ENCODE data around the gene ZC3H7B. TPM values are rescaled to one million over a fixed set of nuclear protein-coding genes. Genes with fewer than 3 reads are reported as not detected.

ZC3H7B gene
- total and polyA plus RNA-seq, 2 donors (not counting 3 experiments of a cell fraction or from before 2014, with no cell fraction given) = 66.8 to 95.9 TPM

GRCh38 chr22:41286639-41287091 lies 14.7 kb upstream of the ZC3H7B start:
- H2AFZ ChIP-seq (ENCODE audit: low read depth, low read length) = no peak overlapping the region
- H3K9me3 ChIP-seq (replicated peaks; ENCODE audit: control insufficient read depth, insufficient read depth, low read length) = no peaks in the 10 kb centered on the region
- H3K4me1 ChIP-seq (ENCODE audit: control insufficient read depth, extremely low read depth, insufficient read depth, low read length) = peaks cover 60% of the 10 kb centered on the region
- no peak for FAIRE-seq
- peaks cover 0 to 4% of the 10 kb centered on the region in 2 experiments for H3K36me3 ChIP-seq (ENCODE audit: control insufficient read depth in 2 of 2, extremely low read depth in 1 of 2, insufficient read depth in 2 of 2, low read length in 2 of 2)
- POLR2A ChIA-PET = no interaction called here
- H3K27me3 ChIP-seq (ENCODE audit: control insufficient read depth in 2 of 2, insufficient read depth in 2 of 2, low read length in 2 of 2) = no peaks in the 10 kb centered on the region
- dilution Hi-C loops (cut with MboI; ENCODE audit: extremely low pct_ligation_motif_present, low sequenced_read_pairs) (no loop called here), intact Hi-C loops (cut with micrococcal nuclease) (loop anchor here (1.0 to 5.0 kb wide), 4 partner anchors 15 to 104 kb away; partner anchors contain the start of genes TEF and ZC3H7B)
- peaks cover 38% of the 10 kb centered on the region for H3K79me2 ChIP-seq (ENCODE audit: control insufficient read depth, insufficient read depth, low read length)
- H3K9ac ChIP-seq (replicated peaks; ENCODE audit: extremely low read depth, insufficient read depth, low read length) = peak overlapping the region; percentile 46
- peak overlapping the region; percentile 57 for H3K27ac ChIP-seq (ENCODE audit: insufficient read depth, low read depth, low read length)
- TSS peak; percentile 14 for BruUV-seq (replicated peaks)
- H4K20me1 ChIP-seq (replicated peaks; ENCODE audit: control insufficient read depth, extremely low read depth, insufficient read depth, low read length) = no peaks in the 10 kb centered on the region
- peak overlapping the region; percentile 53 for H3K4me2 ChIP-seq (ENCODE audit: insufficient read depth, low read length)
- CTCF ChIA-PET = interaction anchor here (0.7 to 5.9 kb wide), 6 partner anchors 16 to 364 kb away, joined by 3 to 53 read pairs (median 4); partner anchors contain the start of genes POLR3H and ZC3H7B
- DNase-seq (ENCODE audit: low read depth, low spot score) = no peak
- peak overlapping the region in 2 of 3 experiments; percentile 33 to 51 for H3K4me3 ChIP-seq (replicated peaks in 1 of 3; ENCODE audit: insufficient read depth in 1 of 3, low read depth in 1 of 3, low read length in 3 of 3)
- H3K9me1 ChIP-seq (replicated peaks; ENCODE audit: control insufficient read depth, extremely low read depth, insufficient read depth, low read length) = no peaks in the 10 kb centered on the region
- TF ChIP-seq FOS (IDR thresholded peaks at IDR 0.05; ENCODE audit: borderline replicate concordance, insufficient read depth, low read length) = no peak
- no peak for TF ChIP-seq MYC (IDR thresholded peaks at IDR 0.05; ENCODE audit: low read depth, low read length)
- no peak for TF ChIP-seq EZH2 (IDR thresholded peaks at IDR 0.05; ENCODE audit: borderline replicate concordance, low read depth, low read length, severe bottlenecking)
- peak; percentile 13 for TF ChIP-seq JUN (IDR thresholded peaks at IDR 0.05; ENCODE audit: borderline replicate concordance, insufficient read depth, insufficient read length, low read depth)
- no peak for TF ChIP-seq MAX (IDR thresholded peaks at IDR 0.05; ENCODE audit: insufficient read depth, insufficient read length)
- TF ChIP-seq CTCF (IDR thresholded peaks at IDR 0.05; ENCODE audit: extremely low read depth in 1 of 2, insufficient read depth in 1 of 2, low read depth in 1 of 2, low read length in 2 of 2) = no peak
- peak; percentile 12 for TF ChIP-seq GATA2 (IDR thresholded peaks at IDR 0.05; ENCODE audit: insufficient read depth, insufficient read length, low read depth, low read length)
- TF ChIP-seq POLR2AphosphoS5 (IDR thresholded peaks at IDR 0.05; ENCODE audit: insufficient read depth, low read depth, low read length) = peak; percentile 40

Data from endothelial cell of umbilical vein (primary cell).